KMS-11 (cell line): ENCODE measurements around the gene TRIM24.
"Not testable (repeated sequence)": the region's sequence is repeated elsewhere in the genome, so short reads cannot be mapped to it uniquely, and the experiment has no call there.

ENCODE experiments used
- H2AFZ ChIP-seq: fragments of 200-600 bp; sonication (generic); 2 replicates; pipeline ENCODE4 v1.6.1; 2016; ENCODE audit warnings: antibody characterized with exemption, mixed run types, low read depth
- H3K27ac ChIP-seq: fragments of 200-600 bp; sonication (generic); 2 replicates; pipeline ENCODE4 v1.6.1; 2016; ENCODE audit warnings: mild to moderate bottlenecking, mixed run types
- H3K27me3 ChIP-seq: fragments of 200-600 bp; sonication (generic); 2 replicates; pipeline ENCODE4 v1.6.1; 2017; ENCODE audit warnings: mild to moderate bottlenecking, low read depth, mixed run types, moderate library complexity; ENCODE audit not compliant: insufficient read depth
- H3K36me3 ChIP-seq: fragments of 200-600 bp; sonication (generic); 2 replicates; pipeline ENCODE4 v1.6.1; 2017; ENCODE audit warnings: mild to moderate bottlenecking, mixed run types; ENCODE audit not compliant: insufficient read depth
- H3K4me1 ChIP-seq: fragments of 200-600 bp; sonication (generic); 2 replicates; pipeline ENCODE4 v1.6.1; 2016; ENCODE audit warnings: mild to moderate bottlenecking, low read depth, mixed run types; ENCODE audit not compliant: poor library complexity, severe bottlenecking
- H3K4me2 ChIP-seq: fragments of 200-600 bp; sonication (generic); 2 replicates; pipeline ENCODE4 v1.7.0; 2016; ENCODE audit warnings: mild to moderate bottlenecking, mixed run types
- H3K4me3 ChIP-seq: fragments of 200-600 bp; sonication (generic); IDR thresholded peaks from 2 replicates; pipeline ENCODE4 v1.6.1; 2017; ENCODE audit warnings: low read depth, low read length, mixed read lengths; ENCODE audit not compliant: insufficient read depth
- H3K79me2 ChIP-seq: fragments of 200-600 bp; sonication (generic); 2 replicates; pipeline ENCODE4 v1.6.1; 2016; ENCODE audit warnings: low read depth, mixed run types; ENCODE audit not compliant: insufficient read depth
- H3K9ac ChIP-seq: fragments of 200-600 bp; sonication (generic); 2 replicates; pipeline ENCODE4 v1.6.1; 2016; ENCODE audit warnings: mild to moderate bottlenecking, mixed run types
- H4K20me1 ChIP-seq: fragments of 200-600 bp; sonication (generic); 2 replicates; pipeline ENCODE4 v1.6.1; 2016; ENCODE audit warnings: mild to moderate bottlenecking, mixed run types; ENCODE audit not compliant: insufficient read depth
- CTCF ChIP-seq: fragments of 200-600 bp; sonication (generic); conservative IDR thresholded peaks from 2 replicates; pipeline ENCODE4 v1.6.1; 2017; ENCODE audit warnings: low read depth, mild to moderate bottlenecking, antibody characterized with exemption, low read length, moderate library complexity, mixed read lengths

Gene TRIM24

DNA sequence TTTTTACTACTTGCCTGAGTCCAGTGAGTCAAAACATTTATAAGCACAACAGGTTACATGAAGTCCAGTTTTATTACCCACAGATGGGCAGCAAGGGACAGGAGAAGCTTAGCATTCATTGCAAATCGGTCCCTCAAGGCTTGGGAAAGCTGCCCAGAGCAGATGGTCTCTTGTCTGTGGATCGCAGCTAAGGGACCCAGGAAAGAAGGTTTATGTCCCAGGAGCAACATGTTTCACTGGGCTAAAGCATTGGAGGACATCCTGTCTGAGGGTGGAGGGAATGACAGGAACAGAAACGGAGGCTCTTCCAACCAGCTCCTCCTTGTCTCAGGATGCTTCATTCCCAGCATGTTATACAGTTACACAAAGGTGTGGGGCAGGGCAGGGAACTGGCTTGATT lies 39.3 kb downstream of the TRIM24 start:
- Histone ChIP-seq H3K4me2 (no peak overlapping the region), H3K4me1 (peaks cover 4% of the 10 kb centered on the region), H3K27me3 (no peaks in the 10 kb centered on the region), H3K4me3 (no peak overlapping the region), H3K36me3 (no peaks in the 10 kb centered on the region), H3K79me2 (peaks cover 76% of the 10 kb centered on the region; the same call in 1 of the 2 replicates), H3K27ac (no peak overlapping the region), H4K20me1 (no peaks in the 10 kb centered on the region), H2AFZ (no peak overlapping the region), H3K9ac (no peak overlapping the region)
- TF ChIP-seq CTCF: no peak

GRCh38 chr7:138500303-138500702 lies 40.2 kb downstream of the TRIM24 start:
- not testable (repeated sequence) for H4K20me1 ChIP-seq, H3K36me3 ChIP-seq, H3K4me1 ChIP-seq, H3K4me3 ChIP-seq, H3K4me2 ChIP-seq, H3K9ac ChIP-seq, H3K27ac ChIP-seq, H2AFZ ChIP-seq, H3K27me3 ChIP-seq
- peaks cover 67% of the 10 kb centered on the region; the same call in 1 of the 2 replicates for H3K79me2 ChIP-seq

- TF ChIP-seq CTCF: no peak
- peaks cover 4% of the 10 kb centered on the region for H3K4me1 ChIP-seq
- no peak overlapping the region for H3K4me2 ChIP-seq
- no peaks in the 10 kb centered on the region for H4K20me1 ChIP-seq
- H3K9ac ChIP-seq: no peak overlapping the region
- peaks cover 62% of the 10 kb centered on the region; the same call in 1 of the 2 replicates for H3K79me2 ChIP-seq
- H3K27ac ChIP-seq: no peak overlapping the region
- H3K27me3 ChIP-seq: no peaks in the 10 kb centered on the region
- no peak overlapping the region for H3K4me3 ChIP-seq
- no peak overlapping the region for H2AFZ ChIP-seq
- H3K36me3 ChIP-seq: no peaks in the 10 kb centered on the region
Observed at GRCh38 chr7:138500892-138501291, 40.8 kb downstream of the TRIM24 start.

DNA sequence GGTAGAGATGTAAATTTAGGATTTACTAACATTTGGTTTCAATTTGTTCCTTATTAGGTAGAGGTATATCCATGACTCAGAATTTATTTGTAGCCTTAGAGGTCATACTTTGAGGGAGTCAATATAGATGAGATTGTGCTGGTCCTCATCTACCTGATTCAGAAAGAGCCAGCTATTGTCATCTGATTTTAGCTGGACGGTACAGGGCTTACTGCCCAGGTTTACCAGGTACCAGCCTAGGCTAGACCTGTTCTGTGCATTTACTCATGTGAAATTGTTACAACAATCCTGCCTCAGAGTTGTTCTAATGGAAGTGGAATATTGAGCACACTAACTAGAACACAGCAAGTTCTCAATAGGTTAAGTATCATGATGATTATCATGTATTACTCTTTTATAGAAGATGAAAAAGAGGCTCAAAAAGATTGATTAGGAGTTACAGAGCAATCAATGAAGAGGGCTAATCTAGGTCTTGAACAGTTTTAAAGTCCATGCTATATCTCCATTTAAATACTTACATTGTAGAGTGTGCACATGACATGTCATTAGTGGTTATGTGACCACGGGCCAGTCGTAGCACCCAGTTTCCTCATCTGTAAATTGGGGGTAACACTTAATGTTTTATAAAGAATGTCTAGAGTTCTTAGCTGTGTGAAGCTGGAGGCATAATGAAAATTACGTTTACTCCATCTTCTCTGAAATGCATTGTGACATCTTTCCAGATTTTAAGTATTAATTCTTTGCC lies 42.1 kb downstream of the TRIM24 start:
- no peak for TF ChIP-seq CTCF
- Histone ChIP-seq H3K4me2 (no peak overlapping the region), H3K9ac (no peak overlapping the region), H2AFZ (no peak overlapping the region), H3K4me1 (peaks cover 4% of the 10 kb centered on the region), H3K27ac (no peak overlapping the region), H4K20me1 (no peaks in the 10 kb centered on the region), H3K36me3 (no peaks in the 10 kb centered on the region), H3K79me2 (peaks cover 49% of the 10 kb centered on the region; the same call in 1 of the 2 replicates), H3K4me3 (no peak overlapping the region), H3K27me3 (no peaks in the 10 kb centered on the region)

DNA sequence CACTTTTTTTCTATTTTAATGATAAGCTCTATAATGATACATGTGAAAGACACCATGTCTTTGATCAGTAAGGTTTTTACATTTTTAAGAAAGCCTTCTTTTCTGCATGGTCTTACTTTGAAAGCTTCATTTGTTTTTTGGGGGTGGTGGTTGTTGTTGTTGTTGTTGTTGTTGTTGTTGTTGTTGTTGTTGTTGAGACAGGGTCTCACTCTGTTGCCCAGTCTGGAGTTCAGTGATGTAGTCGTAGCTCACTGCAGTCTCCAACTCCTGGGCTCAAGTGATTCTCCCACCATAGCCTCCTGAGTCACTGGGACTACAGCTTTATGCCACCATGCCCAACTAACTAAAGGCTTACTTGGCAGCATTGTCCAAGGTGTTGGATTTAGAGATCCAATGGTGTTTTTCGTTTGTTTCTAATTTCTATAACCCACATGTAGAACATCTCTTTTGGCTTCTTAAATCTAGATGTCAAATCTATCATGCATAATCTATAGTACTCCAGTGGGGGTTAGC lies 45.4 kb downstream of the TRIM24 start:
- Histone ChIP-seq H3K27ac (no peak overlapping the region), H3K4me2 (no peak overlapping the region), H3K36me3 (no peaks in the 10 kb centered on the region), H3K9ac (no peak overlapping the region), H2AFZ (no peak overlapping the region), H3K4me1 (peaks cover 16% of the 10 kb centered on the region), H3K27me3 (no peaks in the 10 kb centered on the region), H3K79me2 (peaks cover 24% of the 10 kb centered on the region; the same call in 1 of the 2 replicates), H4K20me1 (no peaks in the 10 kb centered on the region), H3K4me3 (no peak overlapping the region)
- TF ChIP-seq CTCF: no peak
